Right cardiac atrium (tissue), 5 donors: ENCODE data around the gene TBC1D4. TPM values are rescaled to one million over a fixed set of nuclear protein-coding genes. Genes with fewer than 3 reads are reported as not detected.

Source experiments
- ATAC-seq, 2 donors: fragments of 200-7000 bp; cut with Tn5 transposase; one replicate each; pipeline versions ENCODE4 v1.8.0 to v1.9.1; 2020; ENCODE audit warnings: moderate library complexity in 2 of 2, mild to moderate bottlenecking in 1 of 2
- DNase-seq, 3 donors: peaks; one replicate each; pipeline ENCODE4 v3.0.0-alpha.2; 2020
- H3K27ac ChIP-seq: one replicate; pipeline ENCODE4 v1.5.1; 2013; ENCODE audit warnings: mild to moderate bottlenecking, low read length, control low read depth, moderate library complexity
- H3K27me3 ChIP-seq: one replicate; pipeline ENCODE4 v1.6.1; 2013; ENCODE audit not compliant: control insufficient read depth, insufficient read depth
- H3K4me1 ChIP-seq: one replicate; pipeline ENCODE4 v1.6.1; 2013; ENCODE audit warnings: low read length; ENCODE audit not compliant: control insufficient read depth, insufficient read depth
- H3K4me3 ChIP-seq: one replicate; pipeline ENCODE4 v1.5.1; 2013; ENCODE audit warnings: low read length, control low read depth
- H3K9me3 ChIP-seq: one replicate; pipeline ENCODE4 v1.6.1; 2013; ENCODE audit warnings: low read length; ENCODE audit not compliant: control insufficient read depth
- WGBS: extraction: QIAGEN DNeasy Blood & Tissue Kit; methylation state at CpG from one replicate; pipeline ENCODE4 v1.1.7; 2013; 5-methylcytosine and 5-hydroxymethylcytosine counted together
- intact Hi-C, 4 donors: fragments of 100-400 bp; cut with DNase I; formaldehyde crosslinking; loops; one replicate each; pipeline versions ENCODE4 v1.11.0 to v1.14.0; 2022 to 2023
- polyA plus RNA-seq: library from polyadenylated mRNA; stranded (reverse); fragments of 200-250 nt; gene quantifications from one replicate; pipeline ENCODE4 v1.2.3, GENCODE V29; 2013
- total RNA-seq, 4 donors: library from RNA; stranded (reverse); fragmentation: NEBNext Ultra II Directional; extraction: Animal tissue kit (Norgen Biotek cat#: 25700); gene quantifications; one replicate each; pipeline ENCODE4 v1.2.1, GENCODE V29; 2021
- donor health status: healthy with polysubstance abuse.
- donor health status: DM: no; HTN: yes; CAD: no.
- donor health status: DM: no; HTN: no; CAD: no.
- donor health status: DM: no; HTN: yes; CAD: no; lungs with severe emphysema.
- donor health status: DM: yes; HTN: yes; CAD: no.

The TBC1D4 gene
- total and polyA plus RNA-seq, 5 donors, result 28.3 to 69.4 (median 62.8) TPM

GRCh38 chr13:75236774-75237173 is 245.2 kb downstream of the TBC1D4 start:
- Histone ChIP-seq H3K9me3 (no peaks in the 10 kb centered on the region), H3K4me1 (no peaks in the 10 kb centered on the region), H3K27ac (no peak overlapping the region), H3K27me3 (no peaks in the 10 kb centered on the region), H3K4me3 (no peak overlapping the region)
- DNase-seq, result no peak
- intact Hi-C loops, result no loop called here
- ATAC-seq, result no peak
- WGBS, result 88% methylated on average over 3 of the region's 3 CpGs

Other genes with a start within 250 kb of the TBC1D4 start
- gene COMMD6, start 55.7 kb upstream of the TBC1D4 start, total RNA-seq, result 100 to 1,000 TPM; 128 to 157 (median 138) TPM
- gene COMMD6, start 55.7 kb upstream of the TBC1D4 start, polyA plus RNA-seq, result 162 TPM
- gene UCHL3, start 67.6 kb upstream of the TBC1D4 start, total RNA-seq, result 10 to 100 TPM; 16.2 to 25.4 (median 16.6) TPM
- 26.8 TPM for gene UCHL3, start 67.6 kb upstream of the TBC1D4 start, polyA plus RNA-seq
- gene LMO7, start 154.2 kb upstream of the TBC1D4 start, total RNA-seq, result 100 to 1,000 TPM; 279 to 397 (median 312) TPM
- gene LMO7, start 154.2 kb upstream of the TBC1D4 start, polyA plus RNA-seq, result 152 TPM